Effector memory CD8-positive, alpha-beta T cell (primary cell): ENCODE measurements around the gene RPL36.
A peak's percentile ranks its signal among the peaks of the same experiment; 100 is the strongest.
"Not testable (repeated sequence)": the region's sequence is repeated elsewhere in the genome, so short reads cannot be mapped to it uniquely, and the experiment has no call there.

Source experiments
- ATAC-seq: fragments of 150-1000 bp; cut with Tn5 transposase; replicated peaks from 2 replicates; pipeline ENCODE4 v1.10.0; 2021; ENCODE audit warnings: mild to moderate bottlenecking, moderate library complexity
- DNase-seq, 3 experiments: peaks; one replicate each; pipeline ENCODE4 v3.0.0; 2021
- H3K27ac Mint-ChIP-seq, 2 donors: one replicate each; pipeline ENCODE4 v1.8.0; 2022; ENCODE audit warnings: mild to moderate bottlenecking in 2 of 2, mixed read lengths in 2 of 2, moderate library complexity in 2 of 2
- H3K27me3 Mint-ChIP-seq, 2 donors: one replicate each; pipeline ENCODE4 v1.8.0; 2022; ENCODE audit warnings: mixed read lengths in 2 of 2
- H3K36me3 Mint-ChIP-seq: one replicate; pipeline ENCODE4 v1.8.0; 2022; ENCODE audit warnings: mild to moderate bottlenecking, moderate library complexity, mixed read lengths; ENCODE audit not compliant: insufficient read depth
- H3K4me1 Mint-ChIP-seq, 2 donors: one replicate each; pipeline ENCODE4 v1.8.0; 2022; ENCODE audit warnings: low read depth in 2 of 2, mixed read lengths in 2 of 2
- H3K4me3 Mint-ChIP-seq, 2 donors: one replicate each; pipeline ENCODE4 v1.8.0; 2022; ENCODE audit warnings: mild to moderate bottlenecking in 2 of 2, mixed read lengths in 2 of 2, moderate library complexity in 2 of 2
- H3K9me3 Mint-ChIP-seq, 2 donors: one replicate each; pipeline ENCODE4 v1.8.0; 2022; ENCODE audit warnings: mixed read lengths in 2 of 2

Gene RPL36

GRCh38 chr19:5697890-5698634, 8.0 kb downstream of the RPL36 start:
- peaks cover 0 to 2% of the 10 kb centered on the region in 2 donors for H3K4me1 Mint-ChIP-seq
- H3K27me3 Mint-ChIP-seq, result no peaks in the 10 kb centered on the region
- no peak overlapping the region for H3K4me3 Mint-ChIP-seq
- ATAC-seq, result no peak
- no peak for DNase-seq
- H3K36me3 Mint-ChIP-seq, result peaks cover 86% of the 10 kb centered on the region
- H3K9me3 Mint-ChIP-seq, result no peaks in the 10 kb centered on the region
- H3K27ac Mint-ChIP-seq, result no peak overlapping the region

- Mint-ChIP-seq H3K4me3 (no peak overlapping the region), H3K4me1 (peaks cover 0 to 3% of the 10 kb centered on the region in 2 donors), H3K27me3 (no peaks in the 10 kb centered on the region), H3K9me3 (no peaks in the 10 kb centered on the region), H3K27ac (no peak overlapping the region), H3K36me3 (peaks cover 86% of the 10 kb centered on the region)
- no peak for DNase-seq
- no peak for ATAC-seq
Measured at GRCh38 chr19:5698635-5699422, 8.7 kb downstream of the RPL36 start.

GRCh38 chr19:5700455-5701092, 10.5 kb downstream of the RPL36 start:
- no peaks in the 10 kb centered on the region for H3K9me3 Mint-ChIP-seq
- H3K27me3 Mint-ChIP-seq, result no peaks in the 10 kb centered on the region
- peaks cover 0 to 3% of the 10 kb centered on the region in 2 donors for H3K4me1 Mint-ChIP-seq
- DNase-seq (no peak), ATAC-seq (no peak)
- H3K27ac Mint-ChIP-seq, result peak overlapping the region in 1 of 2 donors; percentile 72
- no peak overlapping the region for H3K4me3 Mint-ChIP-seq
- peaks cover 85% of the 10 kb centered on the region for H3K36me3 Mint-ChIP-seq

- not testable (repeated sequence) for H3K27ac Mint-ChIP-seq, H3K27me3 Mint-ChIP-seq, DNase-seq, H3K9me3 Mint-ChIP-seq, H3K4me1 Mint-ChIP-seq, ATAC-seq, H3K4me3 Mint-ChIP-seq
- peaks cover 84% of the 10 kb centered on the region for H3K36me3 Mint-ChIP-seq
Measured at GRCh38 chr19:5702053-5702410, 11.9 kb downstream of the RPL36 start.

GRCh38 chr19:5703819-5704818, 14.0 kb downstream of the RPL36 start:
- DNase-seq (no peak), ATAC-seq (no peak)
- H3K9me3 Mint-ChIP-seq, result no peaks in the 10 kb centered on the region
- peaks cover 0 to 3% of the 10 kb centered on the region in 2 donors for H3K4me1 Mint-ChIP-seq
- H3K4me3 Mint-ChIP-seq, result no peak overlapping the region
- peaks cover 82% of the 10 kb centered on the region for H3K36me3 Mint-ChIP-seq
- H3K27me3 Mint-ChIP-seq, result no peaks in the 10 kb centered on the region
- H3K27ac Mint-ChIP-seq, result no peak overlapping the region

DNA sequence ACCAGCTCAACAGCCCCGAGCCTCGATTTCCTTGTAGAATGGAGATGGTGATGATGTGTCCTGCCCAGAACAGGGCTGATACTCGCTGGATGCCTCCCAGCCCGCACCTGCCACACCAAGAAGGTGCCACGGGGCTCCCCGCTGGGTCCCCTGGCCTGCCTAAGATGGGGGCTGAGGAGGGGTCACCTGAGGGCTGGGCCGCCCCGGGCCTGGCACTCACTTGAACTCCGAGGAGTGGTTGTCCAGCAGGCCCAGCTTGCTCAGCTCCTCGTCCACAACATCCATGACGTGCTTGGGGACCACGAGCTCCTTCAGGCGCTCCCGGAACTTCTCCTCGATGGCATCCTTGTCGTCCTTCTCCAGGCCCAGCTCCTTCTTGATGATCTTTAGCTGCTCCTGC, 15.5 kb downstream of the RPL36 start:
- Mint-ChIP-seq H3K4me1 (peaks cover 0 to 3% of the 10 kb centered on the region in 2 donors), H3K36me3 (peaks cover 86% of the 10 kb centered on the region), H3K9me3 (no peaks in the 10 kb centered on the region), H3K27me3 (no peaks in the 10 kb centered on the region), H3K4me3 (no peak overlapping the region), H3K27ac (peak overlapping the region in 1 of 2 donors; percentile 66)
- no peak for ATAC-seq
- no peak for DNase-seq

DNA sequence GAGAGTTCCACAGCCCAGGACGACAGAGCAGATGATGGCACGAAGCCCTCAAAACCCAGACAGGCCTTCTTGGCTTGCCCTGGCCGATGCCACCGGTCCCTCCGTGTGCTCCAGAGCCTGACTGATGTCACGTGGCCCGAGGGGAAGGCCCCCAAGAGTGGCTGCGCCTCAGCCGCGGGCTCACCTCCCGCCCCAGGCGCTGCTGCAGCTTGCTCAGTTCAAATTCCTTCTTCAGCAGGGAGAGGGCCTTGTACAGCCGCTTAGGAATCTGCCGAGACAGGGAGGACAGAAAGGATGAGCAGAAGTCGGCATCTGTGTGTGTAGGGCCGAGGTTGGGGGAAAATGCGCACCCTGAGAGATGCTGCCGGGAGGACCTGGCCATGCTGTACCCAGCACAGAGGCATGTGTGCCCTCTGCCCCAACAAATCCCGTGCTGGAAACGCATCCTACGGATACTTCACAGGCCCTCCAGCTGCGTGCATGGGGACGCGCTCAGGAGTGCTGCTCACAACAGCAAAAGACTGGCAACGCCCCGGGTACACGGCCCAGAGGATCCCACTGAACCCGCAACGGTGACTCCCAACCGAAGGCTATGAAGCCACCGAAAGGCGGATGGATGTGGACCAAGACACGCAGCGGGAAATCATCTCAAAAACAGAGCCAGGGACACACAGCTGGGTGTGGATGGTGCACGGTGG, 16.9 kb downstream of the RPL36 start:
- H3K27me3 Mint-ChIP-seq, result no peaks in the 10 kb centered on the region
- ATAC-seq, result no peak
- H3K27ac Mint-ChIP-seq, result peak overlapping the region in 1 of 2 donors; percentile 66
- peaks cover 0 to 3% of the 10 kb centered on the region in 2 donors for H3K4me1 Mint-ChIP-seq
- H3K36me3 Mint-ChIP-seq, result peaks cover 87% of the 10 kb centered on the region
- DNase-seq, result no peak
- no peak overlapping the region for H3K4me3 Mint-ChIP-seq
- no peaks in the 10 kb centered on the region for H3K9me3 Mint-ChIP-seq

- no peak for DNase-seq
- no peak for ATAC-seq
- H3K4me3 Mint-ChIP-seq, result peak overlapping the region in 1 of 2 donors; percentile 19
- H3K36me3 Mint-ChIP-seq, result peaks cover 91% of the 10 kb centered on the region
- no peaks in the 10 kb centered on the region for H3K9me3 Mint-ChIP-seq
- no peak overlapping the region for H3K27ac Mint-ChIP-seq
- peaks cover 0 to 3% of the 10 kb centered on the region in 2 donors for H3K4me1 Mint-ChIP-seq
- H3K27me3 Mint-ChIP-seq, result no peaks in the 10 kb centered on the region
Measured at GRCh38 chr19:5707576-5708575, 17.8 kb downstream of the RPL36 start.

DNA sequence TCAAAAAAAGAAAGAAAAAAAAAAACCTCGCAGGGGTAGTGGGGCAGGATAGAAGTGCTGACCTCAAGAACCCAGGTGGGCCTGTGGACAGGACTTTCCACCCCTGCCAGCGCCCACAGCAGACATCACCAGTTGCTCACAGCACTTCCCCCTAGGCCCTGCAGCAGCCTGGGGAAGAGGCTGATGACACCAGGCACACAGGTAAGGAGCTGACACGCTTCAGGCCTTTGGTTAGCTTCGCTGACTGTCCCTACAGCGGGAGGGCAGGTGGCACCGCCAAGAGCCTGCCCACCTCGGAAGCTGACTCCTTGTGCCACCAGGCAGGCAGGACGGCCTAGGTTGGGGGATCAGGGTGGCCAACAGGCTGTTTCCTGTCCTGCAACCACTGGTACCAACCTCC, 20.9 kb downstream of the RPL36 start:
- no peak for DNase-seq
- H3K9me3 Mint-ChIP-seq, result no peaks in the 10 kb centered on the region
- H3K36me3 Mint-ChIP-seq, result peaks cover 86% of the 10 kb centered on the region
- no peak overlapping the region for H3K4me3 Mint-ChIP-seq
- H3K27me3 Mint-ChIP-seq, result no peaks in the 10 kb centered on the region
- H3K27ac Mint-ChIP-seq, result no peak overlapping the region
- H3K4me1 Mint-ChIP-seq, result peaks cover 0 to 3% of the 10 kb centered on the region in 2 donors
- ATAC-seq, result no peak

DNA sequence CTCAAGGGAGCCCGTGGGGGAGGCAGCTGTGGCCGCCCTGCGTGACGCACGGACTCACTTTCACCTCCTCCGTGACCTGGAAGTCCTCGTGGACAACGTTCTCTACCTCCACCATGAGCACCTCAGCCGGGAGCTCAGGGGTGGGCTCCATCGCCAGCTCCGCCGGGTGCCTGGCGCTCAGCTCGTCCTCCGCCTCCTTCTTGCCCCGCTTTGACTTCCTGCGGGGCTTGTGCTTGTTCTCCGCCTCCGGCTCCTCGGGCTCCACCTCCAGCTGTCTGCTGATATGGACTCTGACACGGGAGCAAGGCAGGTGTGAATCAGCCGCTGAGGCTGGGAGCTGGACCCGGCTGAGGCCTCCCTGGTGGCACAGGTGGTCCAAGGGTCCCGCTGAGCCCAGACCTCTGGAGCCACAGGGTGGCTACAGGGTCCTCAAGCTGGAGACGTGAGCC, 21.6 kb downstream of the RPL36 start:
- H3K9me3 Mint-ChIP-seq, result no peaks in the 10 kb centered on the region
- no peak overlapping the region for H3K4me3 Mint-ChIP-seq
- H3K27me3 Mint-ChIP-seq, result no peaks in the 10 kb centered on the region
- peak overlapping the region in 1 of 2 donors; percentile 46 for H3K27ac Mint-ChIP-seq
- H3K4me1 Mint-ChIP-seq, result peaks cover 0 to 3% of the 10 kb centered on the region in 2 donors
- peaks cover 82% of the 10 kb centered on the region for H3K36me3 Mint-ChIP-seq
- ATAC-seq (no peak), DNase-seq (no peak)

- DNase-seq (no peak), ATAC-seq (no peak)
- Mint-ChIP-seq H3K27me3 (no peaks in the 10 kb centered on the region), H3K4me3 (no peak overlapping the region), H3K4me1 (peaks cover 6 to 7% of the 10 kb centered on the region in 2 donors), H3K27ac (peak overlapping the region in 1 of 2 donors; percentile 35), H3K9me3 (no peaks in the 10 kb centered on the region), H3K36me3 (peaks cover 78% of the 10 kb centered on the region)
Measured at GRCh38 chr19:5713228-5713627, 23.1 kb downstream of the RPL36 start.
